HEK293 (cell line): ENCODE results near the gene KLHL22.

Source experiments
- CTCF ChIA-PET: fragments of 350-600 bp; formaldehyde crosslinking; extraction: SDS; loops from one replicate; lab custom pipeline; 2021; ENCODE audit warnings: antibody characterized with exemption; lab: Yijun Ruan, JAX
- POLR2A ChIA-PET: fragments of 300-600 bp; formaldehyde crosslinking; extraction: SDS; loops from one replicate; lab custom pipeline; 2020; ENCODE audit warnings: antibody characterized with exemption, inconsistent platforms; lab: Yijun Ruan, JAX
- H3K27ac ChIP-seq: fragments of 200-500 bp; sonication (Bioruptor generic); 2 replicates; pipeline ENCODE4 v1.5.1; 2014; ENCODE audit warnings: low read depth, low read length, control low read depth, inconsistent platforms; ENCODE audit errors: extremely low read depth
- H3K36me3 ChIP-seq, 2 experiments: fragments of 200-500 bp in 1 of 2; sonication (Bioruptor generic) in 1 of 2; 1 replicate in 1 of 2; 2 replicates in 1 of 2; pipeline ENCODE4 v1.5.1; 2014 to 2017; ENCODE audit warnings: inconsistent platforms in 2 of 2, low read length in 2 of 2; ENCODE audit not compliant: control insufficient read depth in 2 of 2, insufficient read depth in 1 of 2
- H3K4me1 ChIP-seq: fragments of 200-500 bp; sonication (Bioruptor generic); 2 replicates; pipeline ENCODE4 v1.5.1; 2014; ENCODE audit warnings: mild to moderate bottlenecking, low read length, inconsistent platforms; ENCODE audit not compliant: control insufficient read depth, insufficient read depth
- H3K4me3 ChIP-seq: 2 replicates; pipeline ENCODE4 v1.5.1; 2011; ENCODE audit warnings: low read depth, mild to moderate bottlenecking, control low read depth, low read length, moderate library complexity
- H3K9me3 ChIP-seq: fragments of 200-500 bp; sonication (Bioruptor generic); 2 replicates; pipeline ENCODE4 v1.5.1; 2014; ENCODE audit warnings: low read depth, low read length, inconsistent platforms; ENCODE audit not compliant: control insufficient read depth, insufficient read depth
- HOXC10 ChIP-seq: sonication (generic); formaldehyde crosslinking; IDR thresholded peaks from 2 replicates; pipeline ENCODE4 v1.8.1; 2023; ENCODE audit warnings: mild to moderate bottlenecking, missing genetic modification reagents
- YY1 ChIP-seq: fragments of 450-650 bp; formaldehyde crosslinking; IDR thresholded peaks from 2 replicates; pipeline ENCODE4 v1.5.1; 2018; ENCODE audit warnings: missing biosample characterization, missing genetic modification characterization
- ZNF2 ChIP-seq: fragments of 450-650 bp; formaldehyde crosslinking; IDR thresholded peaks from 2 replicates; pipeline ENCODE4 v1.5.1; 2016; ENCODE audit warnings: missing biosample characterization, missing genetic modification characterization
- ZNF292 ChIP-seq: fragments of 450-650 bp; formaldehyde crosslinking; IDR thresholded peaks from 2 replicates; pipeline ENCODE4 v1.5.1; 2016; ENCODE audit warnings: low read depth, missing biosample characterization, missing genetic modification characterization, borderline replicate concordance
- ZNF354C ChIP-seq: fragments of 450-650 bp; formaldehyde crosslinking; IDR thresholded peaks from 2 replicates; pipeline ENCODE4 v1.5.1; 2016; ENCODE audit warnings: missing biosample characterization, missing genetic modification characterization, low read depth, borderline replicate concordance
- ZNF514 ChIP-seq: fragments of 450-650 bp; formaldehyde crosslinking; IDR thresholded peaks from 2 replicates; pipeline ENCODE4 v1.5.1; 2016; ENCODE audit warnings: missing biosample characterization, missing genetic modification characterization
- ZNF610 ChIP-seq: fragments of 450-650 bp; formaldehyde crosslinking; IDR thresholded peaks from 2 replicates; pipeline ENCODE4 v1.5.1; 2016; ENCODE audit warnings: missing biosample characterization, missing genetic modification characterization, borderline replicate concordance
- ZNF747 ChIP-seq: fragments of 450-650 bp; formaldehyde crosslinking; IDR thresholded peaks from 2 replicates; pipeline ENCODE4 v1.5.1; 2016; ENCODE audit warnings: missing biosample characterization, missing genetic modification characterization
- ZNF768 ChIP-seq: fragments of 450-650 bp; formaldehyde crosslinking; IDR thresholded peaks from 2 replicates; pipeline ENCODE4 v1.5.1; 2018; ENCODE audit warnings: missing biosample characterization, mild to moderate bottlenecking, missing genetic modification characterization
- TF ChIP-seq, protein P1 (sequence below): fragments of 450-650 bp; formaldehyde crosslinking; IDR thresholded peaks from 2 replicates; pipeline ENCODE4 v1.5.1; 2016; ENCODE audit warnings: missing biosample characterization, missing genetic modification characterization

The KLHL22 gene

DNA sequence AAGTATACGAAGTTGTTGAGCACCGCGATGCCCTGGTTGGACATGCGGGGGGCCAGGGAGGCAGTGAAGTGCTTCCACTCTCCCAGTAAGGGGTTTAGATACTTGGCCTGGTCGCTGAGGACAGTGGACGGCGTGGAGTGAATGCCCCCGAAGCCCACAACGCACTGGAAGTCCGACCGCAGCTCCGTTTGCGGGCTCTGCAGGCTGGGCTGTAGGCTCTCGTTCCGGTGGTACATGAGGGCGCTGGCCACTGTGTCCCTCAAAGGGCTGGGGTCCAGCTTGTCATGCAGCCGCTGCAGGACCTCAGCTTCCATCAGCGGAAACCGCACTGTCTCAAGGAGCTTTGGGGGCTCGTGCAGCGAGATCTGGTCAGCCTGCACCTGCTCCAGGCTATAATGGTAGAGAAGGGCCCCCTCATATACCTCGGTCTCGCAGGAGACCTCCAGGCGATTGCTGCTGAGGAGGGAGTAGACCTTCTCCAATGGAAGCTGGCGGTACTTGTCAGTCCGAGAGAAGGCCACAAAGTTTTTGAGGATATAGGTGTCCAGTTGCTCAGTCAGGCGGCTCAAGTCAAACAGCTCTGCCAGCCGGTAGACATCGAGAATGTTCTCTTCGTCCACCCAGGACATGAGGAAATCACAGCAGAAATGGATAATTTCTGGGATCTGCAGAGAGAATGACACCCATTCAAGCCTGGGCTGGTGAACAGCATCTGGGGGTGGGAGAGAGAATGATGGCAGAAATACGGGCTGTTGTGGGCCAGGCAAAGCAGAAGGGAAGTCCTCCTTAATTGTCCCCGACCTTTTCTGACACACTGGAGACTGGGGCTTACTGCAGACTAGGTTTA is 30.5 kb downstream of the KLHL22 start:
- Histone ChIP-seq H3K27ac (no peak overlapping the region), H3K4me3 (no peak overlapping the region), H3K4me1 (no peaks in the 10 kb centered on the region), H3K9me3 (no peaks in the 10 kb centered on the region), H3K36me3 (peaks cover 0 to 68% of the 10 kb centered on the region in 2 experiments; a peak in 2 of 3 replicates)
- CTCF ChIA-PET, result interaction anchor here (1.0 to 1.3 kb wide), 2 partner anchors 8 to 46 kb away, joined by 3 to 4 read pairs; no protein-coding TSS in a partner anchor
- TF ChIP-seq ZNF514 (no peak), ZNF354C (tag by site-specific recombination) (no peak), ZNF2 (no peak)
- POLR2A ChIA-PET, result no interaction called here

DNA sequence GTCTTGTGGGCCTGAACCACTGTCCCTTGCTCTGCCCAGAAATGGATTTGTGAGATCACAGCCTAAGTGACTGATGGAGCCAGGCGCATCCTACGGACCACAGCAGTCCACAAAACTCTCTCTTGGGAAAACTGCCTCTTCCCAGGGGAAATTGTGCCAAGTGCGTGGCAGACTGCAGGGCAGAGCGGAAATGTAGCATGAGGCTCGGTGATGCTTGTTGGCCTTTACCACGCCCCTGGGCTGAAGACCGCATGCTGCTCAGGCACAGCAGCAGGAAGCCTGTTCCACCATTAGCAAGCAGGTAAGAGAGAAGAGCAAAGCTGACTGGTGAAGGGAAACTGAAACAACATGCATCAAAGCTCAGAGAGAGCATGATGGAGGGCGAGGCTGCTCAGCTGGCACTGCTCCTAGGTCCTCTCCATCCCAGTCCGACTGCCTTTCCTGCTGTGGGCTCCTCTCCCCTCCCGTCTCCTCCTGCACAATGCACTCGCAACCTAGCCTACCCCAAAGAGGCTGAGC is 31.4 kb downstream of the KLHL22 start:
- Histone ChIP-seq H3K9me3 (no peaks in the 10 kb centered on the region), H3K36me3 (peaks cover 0 to 70% of the 10 kb centered on the region in 2 experiments; a peak in 2 of 3 replicates), H3K27ac (no peak overlapping the region), H3K4me3 (no peak overlapping the region), H3K4me1 (no peaks in the 10 kb centered on the region)
- ChIA-PET CTCF (interaction anchor here (1.0 to 1.3 kb wide), 2 partner anchors 9 to 45 kb away, joined by 3 to 4 read pairs; no protein-coding TSS in a partner anchor), POLR2A (no interaction called here)
- TF ChIP-seq ZNF768 (tag by site-specific recombination) (no peak), ZNF747 (tag by site-specific recombination) (no peak), YY1 (tag by site-specific recombination) (no peak), HOXC10 (no peak), ZNF610 (no peak)

DNA sequence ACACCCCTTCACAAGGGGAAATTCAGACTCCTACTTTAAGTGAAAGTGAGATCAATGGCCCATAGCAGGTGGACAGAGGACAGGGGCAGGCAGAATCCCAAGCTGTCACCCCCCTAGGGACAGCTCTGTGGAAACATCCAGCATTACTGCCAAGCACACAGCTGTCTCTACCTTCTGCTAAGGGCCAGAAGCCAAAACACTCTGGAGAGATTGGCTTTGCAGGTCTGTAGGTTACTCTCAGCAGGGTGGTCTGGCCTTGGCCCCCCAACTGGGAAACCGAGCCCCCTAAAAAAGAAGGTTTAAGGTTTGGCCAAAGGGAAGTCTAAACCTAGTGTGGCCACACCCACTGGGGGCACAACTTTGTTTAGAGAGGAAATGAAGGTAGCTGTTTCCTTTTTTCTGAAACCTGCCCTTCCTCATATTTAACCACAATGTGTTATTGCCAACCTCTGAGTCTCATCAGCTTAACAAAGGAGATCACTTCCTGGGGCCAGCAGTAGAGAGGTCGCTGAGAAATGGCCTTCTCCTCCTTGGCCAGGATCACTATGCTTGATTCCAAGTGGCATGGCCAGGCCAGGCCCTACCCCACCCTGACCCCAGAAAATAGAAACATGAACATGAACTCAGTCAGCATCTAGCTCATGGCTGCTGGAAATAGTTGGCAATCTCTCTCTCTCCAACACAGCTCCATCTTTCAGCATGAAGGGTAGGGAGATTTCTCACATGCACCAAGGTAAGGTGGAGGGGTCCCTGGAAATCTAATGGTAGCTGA is 32.1 kb downstream of the KLHL22 start:
- no peak overlapping the region for H3K27ac ChIP-seq
- CTCF ChIA-PET, result interaction anchor here (0.6 to 1.5 kb wide), 4 partner anchors 10 to 45 kb away, joined by 3 to 4 read pairs (median 3); no protein-coding TSS in a partner anchor

More for the DNA sequence above, 32.1 kb downstream of the KLHL22 start:
- Histone ChIP-seq H3K4me3 (no peak overlapping the region), H3K4me1 (no peaks in the 10 kb centered on the region), H3K9me3 (no peaks in the 10 kb centered on the region), H3K36me3 (peaks cover 0 to 70% of the 10 kb centered on the region in 2 experiments; a peak in 2 of 3 replicates)
- TF ChIP-seq, protein P1, sequence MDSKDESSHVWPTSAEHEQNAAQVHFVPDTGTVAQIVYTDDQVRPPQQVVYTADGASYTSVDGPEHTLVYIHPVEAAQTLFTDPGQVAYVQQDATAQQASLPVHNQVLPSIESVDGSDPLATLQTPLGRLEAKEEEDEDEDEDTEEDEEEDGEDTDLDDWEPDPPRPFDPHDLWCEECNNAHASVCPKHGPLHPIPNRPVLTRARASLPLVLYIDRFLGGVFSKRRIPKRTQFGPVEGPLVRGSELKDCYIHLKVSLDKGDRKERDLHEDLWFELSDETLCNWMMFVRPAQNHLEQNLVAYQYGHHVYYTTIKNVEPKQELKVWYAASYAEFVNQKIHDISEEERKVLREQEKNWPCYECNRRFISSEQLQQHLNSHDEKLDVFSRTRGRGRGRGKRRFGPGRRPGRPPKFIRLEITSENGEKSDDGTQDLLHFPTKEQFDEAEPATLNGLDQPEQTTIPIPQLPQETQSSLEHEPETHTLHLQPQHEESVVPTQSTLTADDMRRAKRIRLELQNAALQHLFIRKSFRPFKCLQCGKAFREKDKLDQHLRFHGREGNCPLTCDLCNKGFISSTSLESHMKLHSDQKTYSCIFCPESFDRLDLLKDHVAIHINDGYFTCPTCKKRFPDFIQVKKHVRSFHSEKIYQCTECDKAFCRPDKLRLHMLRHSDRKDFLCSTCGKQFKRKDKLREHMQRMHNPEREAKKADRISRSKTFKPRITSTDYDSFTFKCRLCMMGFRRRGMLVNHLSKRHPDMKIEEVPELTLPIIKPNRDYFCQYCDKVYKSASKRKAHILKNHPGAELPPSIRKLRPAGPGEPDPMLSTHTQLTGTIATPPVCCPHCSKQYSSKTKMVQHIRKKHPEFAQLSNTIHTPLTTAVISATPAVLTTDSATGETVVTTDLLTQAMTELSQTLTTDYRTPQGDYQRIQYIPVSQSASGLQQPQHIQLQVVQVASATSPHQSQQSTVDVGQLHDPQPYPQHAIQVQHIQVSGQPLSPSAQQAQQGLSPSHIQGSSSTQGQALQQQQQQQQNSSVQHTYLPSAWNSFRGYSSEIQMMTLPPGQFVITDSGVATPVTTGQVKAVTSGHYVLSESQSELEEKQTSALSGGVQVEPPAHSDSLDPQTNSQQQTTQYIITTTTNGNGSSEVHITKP, result peak; percentile 41; the same call in 1 of the 2 replicates
- TF ChIP-seq ZNF292, result no peak
- POLR2A ChIA-PET, result interaction anchor here (0.8 kb wide), 1 partner anchor 32 kb away, joined by 3 read pairs; the partner anchor contains the start of gene KLHL22
